ENCODE data around the gene USP6NL.

The USP6NL gene

GRCh38 chr10:11595395-11595692 lies 16.1 kb downstream of the USP6NL start:
- in situ Hi-C loops (cut with MboI; ENCODE audit: low sequenced_read_pairs, unreplicated experiment), result no loop called here
- no peak for DNase-seq (ENCODE audit: low spot score)
- no peak for TF ChIP-seq CTCF (IDR thresholded peaks at IDR 0.05; ENCODE audit: borderline replicate concordance, control extremely low read depth, extremely low read depth, insufficient read depth, missing control alignments)

- in situ Hi-C loops (cut with MboI; ENCODE audit: low sequenced_read_pairs, unreplicated experiment), result no loop called here
- DNase-seq (ENCODE audit: low spot score), result no peak
- no peak for TF ChIP-seq CTCF (IDR thresholded peaks at IDR 0.05; ENCODE audit: borderline replicate concordance, control extremely low read depth, extremely low read depth, insufficient read depth, missing control alignments)
Observed at GRCh38 chr10:11594589-11595394, 16.7 kb downstream of the USP6NL start.

- DNase-seq (ENCODE audit: low spot score), result no peak
- no peak for TF ChIP-seq CTCF (IDR thresholded peaks at IDR 0.05; ENCODE audit: borderline replicate concordance, control extremely low read depth, extremely low read depth, insufficient read depth, missing control alignments)
- in situ Hi-C loops (cut with MboI; ENCODE audit: low sequenced_read_pairs, unreplicated experiment), result no loop called here
Observed at GRCh38 chr10:11593612-11594011, 17.8 kb downstream of the USP6NL start.

GRCh38 chr10:11589738-11590137 lies 21.7 kb downstream of the USP6NL start:
- in situ Hi-C loops (cut with MboI; ENCODE audit: low sequenced_read_pairs, unreplicated experiment), result no loop called here
- TF ChIP-seq CTCF (IDR thresholded peaks at IDR 0.05; ENCODE audit: borderline replicate concordance, control extremely low read depth, extremely low read depth, insufficient read depth, missing control alignments), result no peak
- DNase-seq (ENCODE audit: low spot score), result no peak

GRCh38 chr10:11588873-11589574 lies 22.4 kb downstream of the USP6NL start:
- DNase-seq (ENCODE audit: low spot score), result no peak
- in situ Hi-C loops (cut with MboI; ENCODE audit: low sequenced_read_pairs, unreplicated experiment), result no loop called here

GRCh38 chr10:11587722-11588259 lies 23.7 kb downstream of the USP6NL start:
- in situ Hi-C loops (cut with MboI; ENCODE audit: low sequenced_read_pairs, unreplicated experiment), result no loop called here
- TF ChIP-seq CTCF (IDR thresholded peaks at IDR 0.05; ENCODE audit: borderline replicate concordance, control extremely low read depth, extremely low read depth, insufficient read depth, missing control alignments), result no peak
- no peak for DNase-seq (ENCODE audit: low spot score)

More at GRCh38 chr10:11588873-11589574, 22.4 kb downstream of the USP6NL start:
- TF ChIP-seq CTCF (IDR thresholded peaks at IDR 0.05; ENCODE audit: borderline replicate concordance, control extremely low read depth, extremely low read depth, insufficient read depth, missing control alignments), result no peak
